Panc1 (cell line): Measurements from ENCODE around the gene PSORS1C1.

Experiments
- POLR2AphosphoS5 ChIP-seq: IDR thresholded peaks from 2 replicates; pipeline ENCODE4 v1.6.1; 2012; ENCODE audit warnings: mild to moderate bottlenecking, low read depth, low read length, moderate library complexity
- SIN3A ChIP-seq: IDR thresholded peaks from 2 replicates; pipeline ENCODE4 v1.6.1; 2012; ENCODE audit warnings: low read depth, mild to moderate bottlenecking, low read length, moderate library complexity, borderline replicate concordance; ENCODE audit not compliant: insufficient read depth
- TF ChIP-seq, protein P1 (sequence below): fragments of 450-650 bp; IDR thresholded peaks from 2 replicates; pipeline ENCODE4 v1.5.1; 2017; ENCODE audit warnings: mild to moderate bottlenecking
- TF ChIP-seq, protein P2 (sequence below), 2 experiments: IDR thresholded peaks; 2 replicates each; pipeline ENCODE4 v1.6.1; 2011 to 2012; ENCODE audit warnings: low read depth in 2 of 2, control low read depth in 1 of 2, low read length in 1 of 2, mild to moderate bottlenecking in 1 of 2, moderate library complexity in 1 of 2; ENCODE audit not compliant: insufficient read depth in 1 of 2

DNA sequence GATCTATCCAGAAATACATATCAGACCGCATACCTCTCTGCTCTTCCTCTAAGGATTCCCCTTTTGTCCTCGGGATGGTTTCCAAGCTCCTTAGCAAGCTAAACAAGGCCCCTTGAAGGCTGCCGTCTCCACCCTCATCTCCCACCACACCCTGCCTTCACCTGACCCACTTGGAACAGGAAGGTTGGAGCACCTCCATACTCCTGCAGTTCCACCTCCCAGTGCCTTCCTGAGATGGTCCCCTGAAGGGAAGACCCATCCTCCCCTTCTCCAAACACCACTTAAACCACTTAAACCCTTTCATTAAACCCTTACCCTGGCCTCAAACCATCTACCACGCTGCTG lies 64.4 kb downstream of the PSORS1C1 start:
- TF ChIP-seq, protein P1, sequence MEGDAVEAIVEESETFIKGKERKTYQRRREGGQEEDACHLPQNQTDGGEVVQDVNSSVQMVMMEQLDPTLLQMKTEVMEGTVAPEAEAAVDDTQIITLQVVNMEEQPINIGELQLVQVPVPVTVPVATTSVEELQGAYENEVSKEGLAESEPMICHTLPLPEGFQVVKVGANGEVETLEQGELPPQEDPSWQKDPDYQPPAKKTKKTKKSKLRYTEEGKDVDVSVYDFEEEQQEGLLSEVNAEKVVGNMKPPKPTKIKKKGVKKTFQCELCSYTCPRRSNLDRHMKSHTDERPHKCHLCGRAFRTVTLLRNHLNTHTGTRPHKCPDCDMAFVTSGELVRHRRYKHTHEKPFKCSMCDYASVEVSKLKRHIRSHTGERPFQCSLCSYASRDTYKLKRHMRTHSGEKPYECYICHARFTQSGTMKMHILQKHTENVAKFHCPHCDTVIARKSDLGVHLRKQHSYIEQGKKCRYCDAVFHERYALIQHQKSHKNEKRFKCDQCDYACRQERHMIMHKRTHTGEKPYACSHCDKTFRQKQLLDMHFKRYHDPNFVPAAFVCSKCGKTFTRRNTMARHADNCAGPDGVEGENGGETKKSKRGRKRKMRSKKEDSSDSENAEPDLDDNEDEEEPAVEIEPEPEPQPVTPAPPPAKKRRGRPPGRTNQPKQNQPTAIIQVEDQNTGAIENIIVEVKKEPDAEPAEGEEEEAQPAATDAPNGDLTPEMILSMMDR, result no peak
- TF ChIP-seq POLR2AphosphoS5 (no peak), SIN3A (no peak)
- TF ChIP-seq, protein P2, sequence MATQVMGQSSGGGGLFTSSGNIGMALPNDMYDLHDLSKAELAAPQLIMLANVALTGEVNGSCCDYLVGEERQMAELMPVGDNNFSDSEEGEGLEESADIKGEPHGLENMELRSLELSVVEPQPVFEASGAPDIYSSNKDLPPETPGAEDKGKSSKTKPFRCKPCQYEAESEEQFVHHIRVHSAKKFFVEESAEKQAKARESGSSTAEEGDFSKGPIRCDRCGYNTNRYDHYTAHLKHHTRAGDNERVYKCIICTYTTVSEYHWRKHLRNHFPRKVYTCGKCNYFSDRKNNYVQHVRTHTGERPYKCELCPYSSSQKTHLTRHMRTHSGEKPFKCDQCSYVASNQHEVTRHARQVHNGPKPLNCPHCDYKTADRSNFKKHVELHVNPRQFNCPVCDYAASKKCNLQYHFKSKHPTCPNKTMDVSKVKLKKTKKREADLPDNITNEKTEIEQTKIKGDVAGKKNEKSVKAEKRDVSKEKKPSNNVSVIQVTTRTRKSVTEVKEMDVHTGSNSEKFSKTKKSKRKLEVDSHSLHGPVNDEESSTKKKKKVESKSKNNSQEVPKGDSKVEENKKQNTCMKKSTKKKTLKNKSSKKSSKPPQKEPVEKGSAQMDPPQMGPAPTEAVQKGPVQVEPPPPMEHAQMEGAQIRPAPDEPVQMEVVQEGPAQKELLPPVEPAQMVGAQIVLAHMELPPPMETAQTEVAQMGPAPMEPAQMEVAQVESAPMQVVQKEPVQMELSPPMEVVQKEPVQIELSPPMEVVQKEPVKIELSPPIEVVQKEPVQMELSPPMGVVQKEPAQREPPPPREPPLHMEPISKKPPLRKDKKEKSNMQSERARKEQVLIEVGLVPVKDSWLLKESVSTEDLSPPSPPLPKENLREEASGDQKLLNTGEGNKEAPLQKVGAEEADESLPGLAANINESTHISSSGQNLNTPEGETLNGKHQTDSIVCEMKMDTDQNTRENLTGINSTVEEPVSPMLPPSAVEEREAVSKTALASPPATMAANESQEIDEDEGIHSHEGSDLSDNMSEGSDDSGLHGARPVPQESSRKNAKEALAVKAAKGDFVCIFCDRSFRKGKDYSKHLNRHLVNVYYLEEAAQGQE (IDR thresholded peaks at IDR 0.05; ENCODE audit: insufficient read depth in 1 of 2, low read depth in 2 of 2, low read length in 1 of 2), result no peak
